Hepatocyte (in vitro differentiated cells): ENCODE results near the gene APRT.

Experiments
- EZH2phosphoT487 ChIP-seq: fragments of 200-600 bp; sonication (generic); IDR thresholded peaks from one replicate; pipeline ENCODE4 v1.6.1; 2018; ENCODE audit warnings: antibody characterized with exemption, mild to moderate bottlenecking, low read depth, moderate library complexity; ENCODE audit not compliant: unreplicated experiment, severe bottlenecking
- TF ChIP-seq, protein P1 (sequence below): fragments of 200-600 bp; sonication (generic); IDR thresholded peaks from 2 replicates; pipeline ENCODE4 v1.5.1; 2016; ENCODE audit warnings: antibody characterized with exemption, mild to moderate bottlenecking; ENCODE audit not compliant: poor library complexity

DNA sequence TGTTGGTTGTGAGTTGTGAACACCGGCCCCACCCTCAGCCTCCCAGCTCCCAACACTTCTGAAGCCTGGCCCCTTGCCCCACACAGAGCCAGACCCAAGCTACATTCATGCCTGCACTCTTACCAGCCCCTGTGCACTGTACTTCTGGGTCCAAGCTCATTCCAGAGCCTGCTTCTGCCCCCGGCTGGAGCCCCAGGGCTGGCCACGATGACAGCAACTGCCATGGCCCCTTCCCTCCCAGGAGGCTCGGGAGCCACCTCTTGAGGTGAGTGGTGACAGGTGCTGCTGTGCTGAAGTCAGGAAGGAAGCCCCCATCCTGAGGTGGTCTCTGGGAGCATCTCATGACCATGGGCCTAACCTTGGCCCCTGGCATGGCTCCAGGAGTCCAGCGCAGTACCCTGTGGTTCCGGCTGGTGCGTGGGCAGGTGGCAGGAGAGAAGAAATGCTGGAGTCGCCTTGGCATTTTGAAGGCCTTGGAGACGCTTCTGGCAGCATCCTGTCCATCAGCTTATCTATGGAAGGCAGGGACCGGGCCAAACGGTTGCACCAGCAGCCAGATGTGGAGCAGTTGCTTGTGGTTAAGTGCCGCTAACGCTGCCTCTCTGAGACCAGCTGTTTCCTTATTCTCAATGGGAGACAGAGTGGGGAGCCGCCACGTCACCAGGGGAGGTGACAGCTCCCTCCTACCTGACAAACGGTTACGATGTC is 12.0 kb downstream of the APRT start:
- TF ChIP-seq, protein P1, sequence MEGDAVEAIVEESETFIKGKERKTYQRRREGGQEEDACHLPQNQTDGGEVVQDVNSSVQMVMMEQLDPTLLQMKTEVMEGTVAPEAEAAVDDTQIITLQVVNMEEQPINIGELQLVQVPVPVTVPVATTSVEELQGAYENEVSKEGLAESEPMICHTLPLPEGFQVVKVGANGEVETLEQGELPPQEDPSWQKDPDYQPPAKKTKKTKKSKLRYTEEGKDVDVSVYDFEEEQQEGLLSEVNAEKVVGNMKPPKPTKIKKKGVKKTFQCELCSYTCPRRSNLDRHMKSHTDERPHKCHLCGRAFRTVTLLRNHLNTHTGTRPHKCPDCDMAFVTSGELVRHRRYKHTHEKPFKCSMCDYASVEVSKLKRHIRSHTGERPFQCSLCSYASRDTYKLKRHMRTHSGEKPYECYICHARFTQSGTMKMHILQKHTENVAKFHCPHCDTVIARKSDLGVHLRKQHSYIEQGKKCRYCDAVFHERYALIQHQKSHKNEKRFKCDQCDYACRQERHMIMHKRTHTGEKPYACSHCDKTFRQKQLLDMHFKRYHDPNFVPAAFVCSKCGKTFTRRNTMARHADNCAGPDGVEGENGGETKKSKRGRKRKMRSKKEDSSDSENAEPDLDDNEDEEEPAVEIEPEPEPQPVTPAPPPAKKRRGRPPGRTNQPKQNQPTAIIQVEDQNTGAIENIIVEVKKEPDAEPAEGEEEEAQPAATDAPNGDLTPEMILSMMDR, result no peak
- no peak for TF ChIP-seq EZH2phosphoT487
